CD1c-positive myeloid dendritic cell (primary cell): ENCODE measurements around the gene RBBP5.
A peak's percentile ranks its signal among the peaks of the same experiment; 100 is the strongest.
"Not testable (repeated sequence)": the region's sequence is repeated elsewhere in the genome, so short reads cannot be mapped to it uniquely, and the experiment has no call there.

ENCODE experiments used
- DNase-seq: peaks from one replicate; pipeline ENCODE4 v3.0.0-alpha.2; 2016; ENCODE audit errors: extremely low spot score

RBBP5 gene, protein sequence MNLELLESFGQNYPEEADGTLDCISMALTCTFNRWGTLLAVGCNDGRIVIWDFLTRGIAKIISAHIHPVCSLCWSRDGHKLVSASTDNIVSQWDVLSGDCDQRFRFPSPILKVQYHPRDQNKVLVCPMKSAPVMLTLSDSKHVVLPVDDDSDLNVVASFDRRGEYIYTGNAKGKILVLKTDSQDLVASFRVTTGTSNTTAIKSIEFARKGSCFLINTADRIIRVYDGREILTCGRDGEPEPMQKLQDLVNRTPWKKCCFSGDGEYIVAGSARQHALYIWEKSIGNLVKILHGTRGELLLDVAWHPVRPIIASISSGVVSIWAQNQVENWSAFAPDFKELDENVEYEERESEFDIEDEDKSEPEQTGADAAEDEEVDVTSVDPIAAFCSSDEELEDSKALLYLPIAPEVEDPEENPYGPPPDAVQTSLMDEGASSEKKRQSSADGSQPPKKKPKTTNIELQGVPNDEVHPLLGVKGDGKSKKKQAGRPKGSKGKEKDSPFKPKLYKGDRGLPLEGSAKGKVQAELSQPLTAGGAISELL

DNA sequence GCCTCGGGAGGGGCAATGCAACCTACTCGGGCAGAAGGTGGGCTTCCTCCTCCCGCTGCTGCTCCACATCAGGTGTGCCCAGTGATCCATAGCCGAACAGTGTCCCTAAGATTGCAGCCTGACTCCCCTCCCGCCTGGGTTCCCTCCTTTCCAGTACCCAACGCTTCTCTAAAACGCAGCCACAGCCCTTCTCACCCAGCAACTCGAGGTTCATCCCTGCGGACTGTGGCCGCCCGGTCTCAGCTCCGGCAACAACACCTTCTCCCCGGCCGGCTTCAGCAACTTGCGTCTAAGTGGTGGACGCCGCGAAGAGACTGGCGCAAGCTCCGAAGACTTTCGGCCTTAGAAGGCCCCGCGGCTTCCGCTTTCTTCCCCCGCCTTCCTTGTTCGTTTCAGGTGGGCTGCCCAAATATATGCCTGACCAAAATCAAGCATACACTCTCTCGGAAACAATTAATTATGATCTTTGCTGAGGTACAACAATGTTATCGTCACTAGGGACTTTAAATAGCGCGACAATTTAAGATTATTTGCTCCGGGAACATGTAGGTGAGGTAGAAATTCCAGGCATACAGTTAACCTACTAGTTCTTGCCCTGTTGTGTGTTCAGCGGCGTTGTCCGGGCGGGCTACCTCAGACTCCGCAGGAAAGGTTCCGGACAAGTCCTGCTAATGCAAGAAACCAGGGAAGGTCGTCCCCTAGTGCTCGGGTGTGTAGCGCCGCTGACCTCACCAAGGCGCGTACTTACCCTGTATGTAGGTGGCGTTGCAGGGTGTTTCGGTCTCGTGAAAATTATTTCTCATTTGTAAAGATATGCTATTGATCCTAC, at the start of gene RBBP5:
Gene RBBP5 (minus strand): TSS at position 319 of the 829 bp plus-strand sequence. CDS start 105 bp downstream, at position 214.
- peak; percentile 97 for DNase-seq

DNA sequence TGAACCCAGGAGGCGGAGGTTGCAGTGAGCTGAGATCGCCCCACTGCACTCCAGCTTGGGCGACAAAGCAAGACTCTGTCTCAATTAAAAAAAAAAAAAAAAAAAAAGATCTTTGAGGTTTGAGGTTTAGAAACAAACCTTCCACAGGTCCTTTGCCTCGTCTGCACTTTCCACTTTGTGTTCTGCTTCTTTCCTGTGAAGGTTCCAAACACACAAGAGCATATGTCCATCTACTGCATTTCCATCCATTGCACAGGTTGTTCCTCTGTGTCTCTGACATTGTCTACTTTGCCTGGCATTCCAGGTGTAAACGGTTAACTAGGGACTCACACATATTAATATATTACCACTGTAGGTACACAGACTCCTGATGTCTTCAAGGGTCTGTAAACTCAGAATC, 49.6 kb upstream of the RBBP5 start:
- no peak for DNase-seq

DNA sequence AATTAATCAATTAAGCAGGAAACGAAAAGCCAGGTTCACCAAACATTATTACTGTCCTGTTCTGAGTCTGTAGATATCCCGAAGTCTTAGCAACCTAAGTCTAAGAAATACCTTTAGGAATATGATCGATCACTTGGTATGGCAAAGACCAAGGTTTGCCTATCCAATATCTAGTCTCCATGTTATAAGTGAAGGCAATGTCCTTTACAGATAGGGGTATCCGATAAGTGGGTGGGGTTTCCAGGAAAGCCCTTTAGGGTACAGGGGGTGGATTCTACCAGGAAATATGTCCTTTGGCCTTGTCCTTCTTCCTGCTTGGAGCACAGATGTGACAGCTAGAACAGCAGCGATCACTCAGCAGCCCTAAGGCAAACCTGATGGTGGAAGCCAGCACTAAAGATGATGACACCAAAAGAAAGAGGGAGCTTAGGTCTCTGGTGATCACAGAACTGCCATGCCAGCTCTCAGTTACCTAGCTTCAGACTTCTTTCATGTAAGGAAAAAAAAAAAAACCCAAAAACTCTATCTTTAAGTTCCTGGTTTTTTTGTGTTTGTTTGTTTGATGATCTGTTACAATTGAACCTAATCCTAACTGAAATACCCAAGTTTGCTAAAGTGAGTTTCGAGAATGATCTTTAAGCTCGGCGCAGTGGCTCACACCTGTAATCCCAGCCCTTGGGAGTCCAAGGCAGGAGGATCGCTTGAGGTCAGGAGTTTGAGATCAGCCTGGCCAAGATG, 48.9 kb upstream of the RBBP5 start:
- no peak for DNase-seq

DNA sequence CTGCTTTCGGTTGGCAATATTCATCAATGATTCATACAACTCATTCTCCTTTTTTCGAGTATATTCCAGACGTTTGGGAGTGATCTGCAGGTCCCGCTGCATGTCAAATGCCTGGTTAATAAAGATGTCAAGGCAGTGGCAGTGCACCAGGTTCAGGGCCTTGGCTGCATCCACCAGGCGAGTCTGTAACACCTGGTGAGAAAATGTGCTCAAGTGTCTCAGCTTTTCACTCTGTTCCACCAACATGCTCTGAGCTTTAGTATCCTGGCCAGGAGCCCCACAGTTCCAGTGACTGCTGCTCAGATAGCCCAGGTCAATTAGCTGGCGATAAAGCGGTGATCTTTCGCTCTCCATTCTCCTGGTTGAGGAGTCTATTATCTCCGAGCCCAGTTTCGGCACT, 47.5 kb upstream of the RBBP5 start:
- no peak for DNase-seq

DNA sequence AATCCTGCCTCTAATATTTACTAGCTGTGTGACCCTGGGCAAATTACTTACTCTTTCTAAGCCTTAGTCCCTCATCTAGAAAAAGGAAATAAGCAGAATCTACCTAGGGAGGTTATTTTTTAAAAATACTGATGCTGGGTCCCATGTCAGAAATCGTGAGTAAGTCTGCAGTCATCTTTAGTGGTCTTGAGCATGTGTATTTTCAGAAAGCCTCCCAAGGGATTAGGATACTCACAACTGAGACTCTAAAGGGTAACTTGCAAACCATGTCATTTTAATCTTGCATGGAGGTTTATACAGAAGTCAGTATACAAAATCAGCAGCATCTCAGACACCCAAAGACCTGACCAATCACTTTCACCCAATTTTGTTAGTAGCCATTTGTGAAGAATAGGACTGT, 46.5 kb upstream of the RBBP5 start:
- DNase-seq = no peak

DNA sequence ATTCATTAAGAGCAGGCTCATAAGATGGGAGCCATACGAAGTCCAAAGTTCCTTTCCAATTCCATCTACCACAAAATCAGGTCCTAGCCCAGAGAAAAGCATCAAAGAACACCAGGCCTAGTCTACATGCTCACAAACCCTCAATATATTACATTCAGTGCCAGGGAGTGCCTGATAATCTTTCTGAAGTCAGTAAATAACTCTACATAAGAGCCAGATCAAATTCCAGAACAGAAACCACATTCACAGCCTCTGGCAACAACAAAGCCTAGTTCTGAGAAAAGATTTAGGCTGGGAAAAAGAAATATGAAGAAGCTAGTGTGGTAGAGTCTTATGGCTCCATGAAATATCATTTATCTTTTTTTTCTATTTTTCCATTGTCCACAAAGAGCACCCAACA, 40.5 kb upstream of the RBBP5 start:
- DNase-seq = no peak

DNA sequence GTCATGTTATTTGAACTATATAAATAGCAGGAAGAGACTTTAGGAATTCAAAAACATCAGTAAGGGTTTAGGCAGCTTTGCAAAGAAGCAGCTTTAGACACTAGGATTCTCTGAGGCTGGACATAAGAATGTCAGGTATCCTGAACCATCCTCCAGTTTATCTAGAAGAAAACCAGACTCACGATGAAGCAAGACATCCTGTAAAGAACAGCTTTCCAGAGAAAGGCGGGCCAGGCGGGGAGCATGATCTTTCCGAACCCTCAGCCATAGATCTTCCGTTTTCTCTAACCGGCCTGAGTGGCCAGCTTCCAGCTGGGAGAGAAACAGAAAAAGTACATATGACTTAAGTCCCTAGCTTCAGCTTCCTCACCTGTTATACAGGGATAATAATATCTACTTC, 39.3 kb upstream of the RBBP5 start:
- no peak for DNase-seq

DNA sequence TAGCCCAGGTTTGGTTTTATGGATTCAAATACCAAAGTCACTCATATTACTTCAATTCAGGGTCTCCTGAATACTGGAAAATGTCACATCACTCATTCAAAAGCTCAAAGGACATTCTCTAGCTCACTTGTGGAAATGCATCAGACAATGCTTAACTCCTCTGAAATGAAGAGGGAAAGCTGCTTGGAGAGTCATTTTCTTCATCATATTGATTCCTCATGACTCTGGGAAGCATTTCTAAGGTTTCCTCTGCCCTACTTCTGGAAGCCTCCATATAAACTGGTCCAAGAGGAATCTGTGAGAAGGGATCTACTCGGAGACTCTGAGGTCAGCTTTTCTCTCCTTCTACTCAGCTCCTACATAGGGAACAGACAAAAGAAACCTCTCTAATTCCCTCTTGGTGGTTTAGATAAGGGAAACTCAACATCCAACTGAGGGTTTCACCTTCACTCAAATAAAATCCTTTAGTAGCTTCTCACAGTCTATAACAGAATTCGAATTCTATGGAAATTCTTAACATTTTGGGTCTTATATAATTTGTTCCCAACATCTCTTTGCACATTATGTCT, 36.4 kb upstream of the RBBP5 start:
- DNase-seq = no peak

DNA sequence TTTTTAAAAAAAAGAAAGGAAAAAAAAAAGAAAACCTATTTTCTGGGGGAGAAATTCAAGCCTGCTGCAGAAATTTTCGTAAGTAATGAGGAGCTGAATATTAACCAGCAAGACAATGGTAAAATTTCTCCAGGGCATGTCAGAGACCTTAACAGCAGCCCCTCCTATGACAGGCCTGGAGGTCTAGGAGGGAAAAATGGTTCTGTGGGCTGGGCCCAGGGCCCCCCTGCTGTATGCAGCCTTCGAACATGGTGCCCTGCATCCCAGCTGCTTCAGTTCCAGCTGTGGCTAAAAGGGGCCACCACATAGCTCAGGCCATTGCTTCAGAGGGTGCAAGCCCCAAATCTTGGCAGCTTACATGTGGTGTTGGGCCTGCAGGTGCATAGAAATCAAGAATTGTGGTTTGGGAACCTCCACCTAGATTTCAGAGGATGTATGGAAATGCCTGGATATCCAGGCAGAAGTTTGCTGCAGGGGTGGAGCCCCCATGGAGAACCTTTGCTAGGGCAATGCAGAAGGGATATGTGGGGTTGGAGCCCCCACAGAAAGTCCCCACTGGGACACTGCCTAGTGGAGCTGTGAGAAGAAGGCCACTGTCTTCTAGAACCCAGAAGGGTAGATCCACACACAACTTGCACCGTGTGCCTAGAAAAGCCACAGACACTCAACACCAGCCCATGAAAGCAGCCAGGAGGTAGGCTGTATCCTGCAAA, 34.0 kb upstream of the RBBP5 start:
- not testable (repeated sequence) for DNase-seq

DNA sequence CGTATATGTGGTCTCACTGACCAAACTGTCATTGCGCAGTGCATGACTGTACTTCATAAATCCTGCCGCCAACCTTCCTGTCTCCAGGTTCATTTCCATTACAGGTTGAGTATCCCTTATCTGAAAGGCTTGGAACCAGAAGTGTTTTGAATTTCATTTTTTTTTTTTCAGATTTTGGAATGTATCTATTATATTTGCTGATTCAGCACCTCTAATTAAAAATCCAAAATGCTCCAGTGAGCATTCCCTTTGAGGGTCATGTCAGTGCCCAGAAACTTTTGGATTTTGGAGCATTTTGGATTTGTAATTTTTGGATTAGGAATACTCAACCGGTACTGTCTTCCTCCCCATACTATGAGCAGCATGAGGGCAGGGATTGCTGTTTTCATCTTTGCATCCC, 30.7 kb upstream of the RBBP5 start:
- DNase-seq = no peak

DNA sequence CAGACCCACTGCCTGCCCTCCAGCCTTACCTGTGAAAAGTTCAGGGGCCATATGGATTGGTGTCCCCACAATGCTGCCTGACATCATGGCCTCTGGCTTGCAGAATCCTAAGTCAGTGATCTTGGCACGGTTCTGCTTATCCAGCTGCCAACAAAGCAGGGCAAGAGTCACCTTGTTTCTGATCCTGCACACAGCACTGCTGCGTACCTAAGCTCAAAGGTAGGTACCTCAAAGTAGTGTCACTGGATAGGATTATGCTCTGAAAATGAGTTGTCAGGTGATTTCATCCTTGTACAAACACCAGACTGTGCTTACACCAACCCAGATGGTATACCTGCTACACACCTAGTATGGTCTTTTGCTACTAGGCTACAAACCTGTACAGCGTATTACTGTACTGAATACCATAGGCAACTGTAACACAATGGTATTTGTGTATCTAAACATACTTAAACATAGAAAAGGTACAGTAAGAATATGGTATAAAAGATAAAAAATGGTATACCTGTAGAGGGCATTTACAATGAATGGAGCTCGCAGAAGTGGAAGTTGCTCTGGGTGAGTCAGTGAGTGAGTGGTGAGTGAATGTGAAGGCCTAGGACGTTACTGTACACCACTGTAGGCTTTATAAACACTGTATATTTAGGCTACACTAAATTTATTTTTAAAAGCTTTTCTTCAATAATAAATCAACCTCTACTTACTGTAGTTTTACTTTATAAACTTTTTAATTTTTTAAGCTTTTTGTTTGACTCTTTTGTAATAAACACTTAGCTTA, 29.1 kb upstream of the RBBP5 start:
- DNase-seq = no peak

DNA sequence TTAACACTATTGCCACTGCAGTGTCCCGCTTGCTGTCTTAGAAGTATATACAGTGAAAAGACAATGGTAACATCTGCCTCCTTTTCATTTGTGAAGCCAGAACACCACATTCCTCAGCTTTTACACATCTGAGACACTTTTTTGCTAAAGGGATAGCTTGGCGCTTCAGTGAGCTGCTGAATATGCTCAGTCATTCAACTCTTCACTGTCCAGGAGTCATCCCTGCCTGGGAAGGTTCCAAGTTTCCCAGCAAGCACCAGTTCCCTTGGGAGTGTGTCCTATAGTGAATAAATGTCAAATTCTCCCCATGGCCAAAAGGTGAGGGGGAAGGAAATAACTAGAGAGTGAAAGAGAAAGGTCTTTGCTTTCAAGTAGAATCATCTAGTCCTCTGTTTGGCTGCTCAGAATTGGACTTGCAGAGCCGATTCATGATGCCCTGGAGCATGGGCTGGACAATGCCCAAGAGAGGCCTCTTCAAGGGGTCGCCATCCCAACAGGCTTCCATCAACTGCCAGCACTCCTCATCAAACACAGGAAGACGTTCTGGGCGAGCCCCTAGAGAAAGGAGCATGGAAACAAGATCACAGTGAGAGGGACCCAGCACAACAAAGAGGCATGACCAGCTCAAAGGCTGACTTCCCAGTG, 25.5 kb upstream of the RBBP5 start:
- DNase-seq = no peak

DNA sequence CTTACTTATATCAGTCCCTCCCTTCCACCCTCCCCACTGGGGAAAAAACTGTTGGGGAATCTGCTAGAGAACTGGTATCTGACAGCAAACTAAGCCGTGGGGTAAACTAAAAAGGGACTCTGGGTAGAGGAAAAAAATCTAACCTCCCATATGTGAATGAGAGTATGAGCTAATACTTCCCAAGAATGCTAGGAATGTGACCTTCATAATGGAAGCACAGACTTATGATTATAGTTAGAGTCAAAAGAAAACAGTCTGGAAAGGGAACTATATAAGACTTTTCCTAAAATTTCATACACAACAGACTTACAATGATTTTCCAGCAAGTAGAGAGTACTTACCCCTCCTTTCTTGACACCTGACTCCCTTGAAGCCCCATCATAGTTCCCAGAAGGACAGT, 23.0 kb upstream of the RBBP5 start:
- DNase-seq = no peak

DNA sequence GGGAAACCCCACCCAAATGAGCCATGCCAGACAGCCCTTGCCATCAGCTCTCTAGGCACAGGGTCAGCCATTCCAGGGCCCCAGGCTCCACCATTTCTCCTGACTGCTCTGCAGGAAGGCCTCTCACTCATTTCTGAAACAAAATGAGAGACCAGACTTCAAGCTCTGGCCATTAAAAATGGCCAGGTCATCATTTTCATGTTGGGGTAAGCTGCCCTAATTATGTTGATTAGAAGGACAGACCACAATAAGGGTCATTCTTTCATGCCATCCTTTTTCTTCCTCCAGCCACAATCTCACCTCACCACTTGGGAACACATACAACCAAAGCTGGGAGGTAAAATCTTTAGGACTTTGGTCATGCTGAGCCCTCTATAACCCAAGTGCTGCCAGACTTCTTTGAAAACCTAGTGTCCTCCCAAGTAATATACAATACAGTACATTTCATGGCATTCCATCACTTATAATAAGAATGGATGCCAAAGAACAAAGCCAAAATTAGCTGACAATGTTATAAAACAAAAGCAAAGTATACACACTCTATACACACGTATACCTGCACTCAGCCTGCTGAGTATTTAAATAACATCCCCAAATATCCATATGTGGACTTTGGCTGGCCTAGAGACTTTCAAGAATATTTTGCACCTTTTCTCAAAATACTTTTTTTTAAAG, 22.4 kb upstream of the RBBP5 start:
- no peak for DNase-seq

DNA sequence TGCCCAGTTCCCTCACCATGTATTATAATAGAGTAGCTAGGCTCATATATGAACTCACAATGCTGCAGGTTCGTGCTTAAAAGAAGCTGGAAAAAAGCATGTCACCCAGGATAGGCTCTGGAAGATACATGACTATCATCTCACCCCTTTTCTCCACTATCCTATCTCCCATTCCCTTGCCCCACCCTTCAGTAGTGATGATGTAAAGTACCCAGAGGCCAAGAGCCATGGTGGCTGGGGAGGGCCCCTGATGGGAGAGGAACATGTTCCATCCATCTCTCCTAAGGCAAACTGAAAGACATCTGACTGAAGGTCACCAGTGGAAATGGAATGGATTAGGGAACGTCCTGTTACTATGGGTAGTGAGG, 20.3 kb upstream of the RBBP5 start:
- no peak for DNase-seq

DNA sequence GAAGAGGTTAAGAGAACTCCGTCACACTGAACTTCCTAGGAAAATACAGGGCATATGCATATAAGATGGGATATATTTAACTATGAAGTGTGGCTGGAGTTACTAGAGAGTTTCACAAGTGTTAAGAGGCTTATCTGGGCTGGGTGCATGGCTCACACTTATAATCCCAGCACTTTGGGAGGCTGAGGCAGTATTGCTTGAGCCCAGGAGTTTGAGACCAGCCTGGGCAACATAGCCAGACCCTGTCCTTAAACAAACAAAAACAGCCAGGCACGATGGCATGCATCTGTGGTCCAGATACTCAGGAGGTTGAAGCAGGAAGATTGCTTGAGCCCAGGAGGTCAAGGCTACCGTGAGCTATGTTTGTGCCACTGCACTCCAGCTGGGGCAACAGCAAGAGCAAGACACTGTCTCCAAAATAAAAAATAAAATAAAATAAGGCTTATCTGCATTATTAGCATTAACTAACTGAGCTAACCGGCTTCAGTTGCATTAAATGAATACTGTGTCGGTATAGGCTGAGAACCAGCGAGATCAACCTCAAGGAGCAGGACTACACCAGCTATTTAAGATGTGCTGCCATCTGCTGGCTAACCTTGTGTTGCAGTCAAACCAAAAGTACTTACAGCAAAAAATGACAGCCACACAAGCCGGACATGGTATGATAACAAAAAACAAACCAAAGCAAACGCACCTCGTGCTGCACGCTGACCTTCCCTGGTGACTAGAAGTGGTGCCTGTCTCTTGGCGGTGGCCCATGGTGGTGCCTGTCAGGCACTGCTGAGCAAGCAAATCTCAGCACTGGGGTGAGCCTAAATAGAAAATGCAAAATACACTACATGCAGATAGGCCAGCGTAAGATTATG, 19.7 kb upstream of the RBBP5 start:
- peak; percentile 79 for DNase-seq

DNA sequence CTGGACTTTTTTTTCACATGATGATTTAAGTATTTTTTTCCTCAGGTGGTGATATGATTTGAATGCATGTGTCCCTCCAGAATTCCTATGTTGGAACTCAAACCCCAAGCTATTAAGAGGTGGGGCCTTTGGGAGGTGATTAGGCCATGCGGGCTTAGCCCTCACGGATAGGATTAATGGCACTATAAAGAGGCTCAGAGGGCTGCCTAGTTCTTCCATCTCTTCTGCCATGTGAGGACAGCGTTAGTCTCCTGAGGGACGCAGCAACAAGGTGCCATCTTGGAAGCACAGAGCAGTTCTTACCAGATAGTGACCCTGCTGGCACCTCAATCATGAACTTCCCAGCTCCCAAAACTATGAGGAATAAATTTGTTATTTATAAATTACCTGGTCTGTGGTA, 18.3 kb upstream of the RBBP5 start:
- no peak for DNase-seq

DNA sequence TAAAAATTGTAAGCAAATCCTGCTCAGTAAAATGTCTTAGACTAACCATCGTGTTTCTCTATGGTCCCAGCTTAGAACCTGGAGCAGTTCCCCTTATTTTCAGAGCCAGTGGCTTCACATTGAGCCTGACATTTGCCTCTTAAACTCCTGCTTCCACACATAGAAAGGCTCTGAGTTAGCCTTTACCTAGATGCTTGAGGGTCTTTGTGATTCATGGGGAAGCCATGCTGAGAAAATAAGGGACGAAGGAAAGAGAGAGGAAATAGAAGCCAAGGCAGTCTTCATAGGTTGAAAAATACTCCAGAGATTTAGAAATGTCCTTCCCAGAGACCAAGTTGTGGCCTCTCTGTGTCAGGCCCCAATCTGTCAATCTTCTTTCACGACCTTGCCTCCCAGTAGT, 16.1 kb upstream of the RBBP5 start:
- DNase-seq = no peak
